SK-N-SH treated with all-trans-retinoic acid at 6 μM for 48 hours (cell line): ENCODE data around the gene OXCT1.

Experiments
- ATAC-seq: fragments of 200-7000 bp; cut with Tn5 transposase; 3 replicates; pipeline ENCODE4 v1.9.1; 2020; ENCODE audit warnings: mild to moderate bottlenecking, moderate library complexity
- ARNTL ChIP-seq: fragments of 450-650 bp; formaldehyde crosslinking; IDR thresholded peaks from 2 replicates; pipeline ENCODE4 v1.5.0; 2020; ENCODE audit warnings: low read depth, mild to moderate bottlenecking, moderate library complexity, borderline replicate concordance
- BACH2 ChIP-seq: fragments of 250-450 bp; sonication (Bioruptor Pico); IDR thresholded peaks from 2 replicates; pipeline ENCODE4 v1.9.0; 2021; ENCODE audit warnings: mild to moderate bottlenecking, borderline replicate concordance
- CSDC2 ChIP-seq: fragments of 250-450 bp; sonication (Bioruptor Pico); IDR thresholded peaks from 2 replicates; pipeline ENCODE4 v1.5.0; 2020; ENCODE audit warnings: mild to moderate bottlenecking, moderate library complexity
- ESRRG ChIP-seq: fragments of 250-450 bp; sonication (Bioruptor Pico); IDR thresholded peaks from 2 replicates; pipeline ENCODE4 v1.6.1; 2021; ENCODE audit warnings: mild to moderate bottlenecking
- OSR1 ChIP-seq: fragments of 250-450 bp; sonication (Bioruptor Pico); IDR thresholded peaks from 2 replicates; pipeline ENCODE4 v1.8.0; 2022; ENCODE audit warnings: moderate library complexity, mild to moderate bottlenecking, inconsistent platforms
- RARB ChIP-seq: fragments of 250-450 bp; sonication (Bioruptor Pico); IDR thresholded peaks from 2 replicates; pipeline ENCODE4 v1.8.0; 2021; ENCODE audit warnings: mild to moderate bottlenecking, moderate library complexity
- SNAI2 ChIP-seq: fragments of 250-450 bp; sonication (Bioruptor Pico); IDR thresholded peaks from 2 replicates; pipeline ENCODE4 v1.5.0; 2020; ENCODE audit warnings: mild to moderate bottlenecking, moderate library complexity
- TCF4 ChIP-seq: fragments of 250-450 bp; sonication (Bioruptor Pico); IDR thresholded peaks from 2 replicates; pipeline ENCODE4 v1.8.0; 2021; ENCODE audit warnings: mild to moderate bottlenecking, moderate library complexity, borderline replicate concordance
- TOX ChIP-seq: fragments of 250-450 bp; sonication (Bioruptor Pico); IDR thresholded peaks from 2 replicates; pipeline ENCODE4 v1.8.0; 2021; ENCODE audit warnings: mild to moderate bottlenecking, moderate library complexity, borderline replicate concordance
- ZC3H10 ChIP-seq: fragments of 250-450 bp; sonication (Bioruptor Pico); IDR thresholded peaks from 2 replicates; pipeline ENCODE4 v1.5.1; 2021; ENCODE audit warnings: mild to moderate bottlenecking, moderate library complexity
- ZFP3 ChIP-seq: fragments of 250-450 bp; sonication (Bioruptor Pico); IDR thresholded peaks from 2 replicates; pipeline ENCODE4 v1.5.0; 2020; ENCODE audit warnings: mild to moderate bottlenecking, moderate library complexity
- ZFP30 ChIP-seq: fragments of 450-650 bp; formaldehyde crosslinking; IDR thresholded peaks from 2 replicates; pipeline ENCODE4 v1.5.0; 2022; ENCODE audit warnings: mild to moderate bottlenecking, moderate library complexity
- ZNF565 ChIP-seq: fragments of 450-650 bp; formaldehyde crosslinking; conservative IDR thresholded peaks from 2 replicates; pipeline ENCODE4 v1.5.0; 2020; ENCODE audit warnings: low read depth, mild to moderate bottlenecking, moderate library complexity
- ZNF70 ChIP-seq: fragments of 450-650 bp; formaldehyde crosslinking; IDR thresholded peaks from 2 replicates; pipeline ENCODE4 v1.5.0; 2020; ENCODE audit warnings: mild to moderate bottlenecking, moderate library complexity
- ZNF8 ChIP-seq: fragments of 450-650 bp; formaldehyde crosslinking; IDR thresholded peaks from 2 replicates; pipeline ENCODE4 v1.5.0; 2020; ENCODE audit warnings: mild to moderate bottlenecking, moderate library complexity
- TF ChIP-seq, protein P1 (sequence below): fragments of 250-450 bp; sonication (Bioruptor Pico); IDR thresholded peaks from 2 replicates; pipeline ENCODE4 v1.8.0; 2021; ENCODE audit warnings: low read depth, mild to moderate bottlenecking, moderate library complexity, borderline replicate concordance
- TF ChIP-seq, protein P2 (sequence below): fragments of 250-450 bp; sonication (Bioruptor Pico); IDR thresholded peaks from 2 replicates; pipeline ENCODE4 v1.8.0; 2020; ENCODE audit warnings: mild to moderate bottlenecking, moderate library complexity, borderline replicate concordance
- TF ChIP-seq, protein P3 (sequence below): fragments of 250-450 bp; sonication (Bioruptor Pico); IDR thresholded peaks from 2 replicates; pipeline ENCODE4 v1.5.0; 2020; ENCODE audit warnings: mild to moderate bottlenecking, moderate library complexity
- TF ChIP-seq, protein P4 (sequence below): fragments of 250-450 bp; sonication (Bioruptor Pico); IDR thresholded peaks from 2 replicates; pipeline ENCODE4 v1.5.1; 2021; ENCODE audit warnings: mild to moderate bottlenecking, moderate library complexity

OXCT1 gene

DNA sequence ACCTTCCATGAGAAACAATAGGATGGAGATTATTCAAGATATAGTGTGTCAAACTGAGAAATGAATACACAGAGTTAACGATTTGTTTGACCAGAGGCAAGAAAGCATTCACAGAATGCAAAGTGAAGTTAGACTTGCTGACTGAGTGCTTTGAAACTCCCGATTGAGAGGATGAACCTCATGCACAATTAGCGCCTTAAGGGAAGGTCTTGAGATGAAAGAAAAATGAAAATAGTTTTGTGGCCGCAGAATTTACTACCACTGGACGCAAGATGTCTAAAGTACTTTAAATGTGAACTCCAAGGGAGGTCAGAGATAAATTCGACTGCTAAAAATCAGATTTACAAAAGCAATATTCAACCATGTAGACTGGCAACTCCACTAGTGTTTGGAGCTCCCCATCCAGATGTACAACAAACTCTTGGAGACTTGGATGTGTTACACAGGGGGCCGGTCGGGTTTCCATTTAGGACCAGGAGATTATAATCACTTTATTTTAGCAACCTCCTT lies 33.2 kb upstream of the OXCT1 start:
- TF ChIP-seq ZFP3 (CRISPR knock-in tag) (no peak), ZFP30 (CRISPR knock-in tag) (no peak), TCF4 (CRISPR knock-in tag) (no peak), SNAI2 (no peak), TOX (CRISPR knock-in tag) (no peak), BACH2 (CRISPR knock-in tag) (no peak), ZNF565 (CRISPR knock-in tag) (no peak), ESRRG (CRISPR knock-in tag) (no peak), ZC3H10 (no peak), ARNTL (CRISPR knock-in tag) (no peak), RARB (CRISPR knock-in tag) (no peak), ZNF70 (CRISPR knock-in tag) (no peak), OSR1 (CRISPR knock-in tag) (no peak)
- TF ChIP-seq, protein P1, sequence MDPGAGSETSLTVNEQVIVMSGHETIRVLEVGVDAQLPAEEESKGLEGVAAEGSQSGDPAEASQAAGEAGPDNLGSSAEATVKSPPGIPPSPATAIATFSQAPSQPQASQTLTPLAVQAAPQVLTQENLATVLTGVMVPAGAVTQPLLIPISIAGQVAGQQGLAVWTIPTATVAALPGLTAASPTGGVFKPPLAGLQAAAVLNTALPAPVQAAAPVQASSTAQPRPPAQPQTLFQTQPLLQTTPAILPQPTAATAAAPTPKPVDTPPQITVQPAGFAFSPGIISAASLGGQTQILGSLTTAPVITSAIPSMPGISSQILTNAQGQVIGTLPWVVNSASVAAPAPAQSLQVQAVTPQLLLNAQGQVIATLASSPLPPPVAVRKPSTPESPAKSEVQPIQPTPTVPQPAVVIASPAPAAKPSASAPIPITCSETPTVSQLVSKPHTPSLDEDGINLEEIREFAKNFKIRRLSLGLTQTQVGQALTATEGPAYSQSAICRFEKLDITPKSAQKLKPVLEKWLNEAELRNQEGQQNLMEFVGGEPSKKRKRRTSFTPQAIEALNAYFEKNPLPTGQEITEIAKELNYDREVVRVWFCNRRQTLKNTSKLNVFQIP (CRISPR knock-in tag) = no peak
- TF ChIP-seq, protein P2, sequence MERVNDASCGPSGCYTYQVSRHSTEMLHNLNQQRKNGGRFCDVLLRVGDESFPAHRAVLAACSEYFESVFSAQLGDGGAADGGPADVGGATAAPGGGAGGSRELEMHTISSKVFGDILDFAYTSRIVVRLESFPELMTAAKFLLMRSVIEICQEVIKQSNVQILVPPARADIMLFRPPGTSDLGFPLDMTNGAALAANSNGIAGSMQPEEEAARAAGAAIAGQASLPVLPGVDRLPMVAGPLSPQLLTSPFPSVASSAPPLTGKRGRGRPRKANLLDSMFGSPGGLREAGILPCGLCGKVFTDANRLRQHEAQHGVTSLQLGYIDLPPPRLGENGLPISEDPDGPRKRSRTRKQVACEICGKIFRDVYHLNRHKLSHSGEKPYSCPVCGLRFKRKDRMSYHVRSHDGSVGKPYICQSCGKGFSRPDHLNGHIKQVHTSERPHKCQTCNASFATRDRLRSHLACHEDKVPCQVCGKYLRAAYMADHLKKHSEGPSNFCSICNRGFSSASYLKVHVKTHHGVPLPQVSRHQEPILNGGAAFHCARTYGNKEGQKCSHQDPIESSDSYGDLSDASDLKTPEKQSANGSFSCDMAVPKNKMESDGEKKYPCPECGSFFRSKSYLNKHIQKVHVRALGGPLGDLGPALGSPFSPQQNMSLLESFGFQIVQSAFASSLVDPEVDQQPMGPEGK = no peak
- TF ChIP-seq, protein P3, sequence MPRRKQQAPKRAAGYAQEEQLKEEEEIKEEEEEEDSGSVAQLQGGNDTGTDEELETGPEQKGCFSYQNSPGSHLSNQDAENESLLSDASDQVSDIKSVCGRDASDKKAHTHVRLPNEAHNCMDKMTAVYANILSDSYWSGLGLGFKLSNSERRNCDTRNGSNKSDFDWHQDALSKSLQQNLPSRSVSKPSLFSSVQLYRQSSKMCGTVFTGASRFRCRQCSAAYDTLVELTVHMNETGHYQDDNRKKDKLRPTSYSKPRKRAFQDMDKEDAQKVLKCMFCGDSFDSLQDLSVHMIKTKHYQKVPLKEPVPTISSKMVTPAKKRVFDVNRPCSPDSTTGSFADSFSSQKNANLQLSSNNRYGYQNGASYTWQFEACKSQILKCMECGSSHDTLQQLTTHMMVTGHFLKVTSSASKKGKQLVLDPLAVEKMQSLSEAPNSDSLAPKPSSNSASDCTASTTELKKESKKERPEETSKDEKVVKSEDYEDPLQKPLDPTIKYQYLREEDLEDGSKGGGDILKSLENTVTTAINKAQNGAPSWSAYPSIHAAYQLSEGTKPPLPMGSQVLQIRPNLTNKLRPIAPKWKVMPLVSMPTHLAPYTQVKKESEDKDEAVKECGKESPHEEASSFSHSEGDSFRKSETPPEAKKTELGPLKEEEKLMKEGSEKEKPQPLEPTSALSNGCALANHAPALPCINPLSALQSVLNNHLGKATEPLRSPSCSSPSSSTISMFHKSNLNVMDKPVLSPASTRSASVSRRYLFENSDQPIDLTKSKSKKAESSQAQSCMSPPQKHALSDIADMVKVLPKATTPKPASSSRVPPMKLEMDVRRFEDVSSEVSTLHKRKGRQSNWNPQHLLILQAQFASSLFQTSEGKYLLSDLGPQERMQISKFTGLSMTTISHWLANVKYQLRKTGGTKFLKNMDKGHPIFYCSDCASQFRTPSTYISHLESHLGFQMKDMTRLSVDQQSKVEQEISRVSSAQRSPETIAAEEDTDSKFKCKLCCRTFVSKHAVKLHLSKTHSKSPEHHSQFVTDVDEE (CRISPR knock-in tag) = no peak
- TF ChIP-seq, protein P4, sequence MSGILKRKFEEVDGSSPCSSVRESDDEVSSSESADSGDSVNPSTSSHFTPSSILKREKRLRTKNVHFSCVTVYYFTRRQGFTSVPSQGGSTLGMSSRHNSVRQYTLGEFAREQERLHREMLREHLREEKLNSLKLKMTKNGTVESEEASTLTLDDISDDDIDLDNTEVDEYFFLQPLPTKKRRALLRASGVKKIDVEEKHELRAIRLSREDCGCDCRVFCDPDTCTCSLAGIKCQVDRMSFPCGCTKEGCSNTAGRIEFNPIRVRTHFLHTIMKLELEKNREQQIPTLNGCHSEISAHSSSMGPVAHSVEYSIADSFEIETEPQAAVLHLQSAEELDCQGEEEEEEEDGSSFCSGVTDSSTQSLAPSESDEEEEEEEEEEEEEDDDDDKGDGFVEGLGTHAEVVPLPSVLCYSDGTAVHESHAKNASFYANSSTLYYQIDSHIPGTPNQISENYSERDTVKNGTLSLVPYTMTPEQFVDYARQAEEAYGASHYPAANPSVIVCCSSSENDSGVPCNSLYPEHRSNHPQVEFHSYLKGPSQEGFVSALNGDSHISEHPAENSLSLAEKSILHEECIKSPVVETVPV (CRISPR knock-in tag) = no peak
- no peak for ATAC-seq

DNA sequence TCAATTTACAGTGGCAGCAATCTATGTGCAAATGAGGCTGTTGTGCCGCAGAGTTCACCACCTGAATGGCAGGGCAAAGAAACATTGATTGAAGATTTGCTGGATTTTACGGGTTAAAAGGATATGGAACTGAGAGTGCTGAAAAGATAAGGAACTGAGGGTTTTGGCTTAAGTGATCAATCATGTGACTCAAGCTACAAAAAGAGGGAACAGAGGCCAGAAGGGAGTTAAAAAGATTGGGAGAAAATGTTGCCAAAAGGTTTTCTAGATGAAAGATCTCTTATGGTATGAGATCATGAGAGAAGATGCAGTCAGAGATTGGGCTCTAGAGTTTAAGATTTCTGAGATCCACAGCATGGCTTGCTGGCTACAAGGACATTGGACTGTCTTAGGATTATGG lies 26.0 kb upstream of the OXCT1 start:
- ATAC-seq = no peak

More for the DNA sequence above, 26.0 kb upstream of the OXCT1 start:
- TF ChIP-seq, protein P4 (CRISPR knock-in tag) = no peak
- TF ChIP-seq RARB (CRISPR knock-in tag) (no peak), ARNTL (CRISPR knock-in tag) (no peak), BACH2 (CRISPR knock-in tag) (no peak), ZC3H10 (no peak), ZNF8 (CRISPR knock-in tag) (no peak), SNAI2 (no peak), ESRRG (CRISPR knock-in tag) (no peak), CSDC2 (CRISPR knock-in tag) (no peak), TOX (CRISPR knock-in tag) (no peak)
- TF ChIP-seq, protein P2 = no peak
- TF ChIP-seq, all 23 proteins: peak for 0
